ENCODE measurements around the gene KCTD19. TPM values are rescaled to one million over a fixed set of nuclear protein-coding genes. Genes with fewer than 3 reads are reported as not detected.

The KCTD19 gene
- total and polyA plus RNA-seq, 2 donors (not counting 1 experiment from before 2014, with no cell fraction given): 0.52 TPM; not detected in 1

GRCh38 chr16:67298277-67298676 lies 28.3 kb downstream of the KCTD19 start:
- no peaks in the 10 kb centered on the region for H4K20me1 ChIP-seq (ENCODE audit: control insufficient read depth, insufficient read depth, low read length, poor library complexity, severe bottlenecking)
- ATAC-seq (ENCODE audit: low read depth): no peak
- H2AFZ ChIP-seq (ENCODE audit: insufficient read depth, low read depth, low read length, poor library complexity, severe bottlenecking): no peak overlapping the region
- Mint-ChIP-seq H3K4me1 (no peaks in the 10 kb centered on the region), H3K27me3 (no peaks in the 10 kb centered on the region), H3K27ac (no peak overlapping the region), H3K4me3 (no peak overlapping the region), H3K9me3 (ENCODE audit: insufficient read depth) (no peaks in the 10 kb centered on the region)
- H3K4me2 ChIP-seq (replicated peaks; ENCODE audit: low read depth, low read length, poor library complexity, severe bottlenecking): no peak overlapping the region
- CTCF ChIA-PET: interaction anchor here (0.6 kb wide), 1 partner anchor 28 kb away, joined by 3 read pairs; the partner anchor contains the start of genes KCTD19 and LRRC36
- H3K9ac ChIP-seq (ENCODE audit: low read length): no peak overlapping the region
- H3K36me3 ChIP-seq (replicated peaks in 1 of 2; ENCODE audit: control extremely low read depth in 1 of 2, control insufficient read depth in 1 of 2, extremely low read depth in 1 of 2, insufficient read depth in 2 of 2, low read length in 1 of 2): no peaks in the 10 kb centered on the region
- no peaks in the 10 kb centered on the region for H3K9me3 ChIP-seq (ENCODE audit: control extremely low read depth in 1 of 3, control insufficient read depth in 2 of 3, insufficient read depth in 1 of 3, low read length in 2 of 3)
- H3K27me3 ChIP-seq (replicated peaks in 1 of 4; ENCODE audit: control extremely low read depth in 1 of 4, control insufficient read depth in 3 of 4, insufficient read depth in 4 of 4, low read length in 3 of 4): no peaks in the 10 kb centered on the region
- POLR2A ChIA-PET: no interaction called here
- intact Hi-C loops (cut with micrococcal nuclease): no loop called here
- H3K27ac ChIP-seq (ENCODE audit: low read length in 2 of 2): no peak overlapping the region
- DNase-seq: no peak
- H3K4me1 ChIP-seq (ENCODE audit: control insufficient read depth in 2 of 2, insufficient read depth in 2 of 2, low read length in 2 of 2): no peaks in the 10 kb centered on the region
- no peak overlapping the region for H3K4me3 ChIP-seq (ENCODE audit: control extremely low read depth in 1 of 5, extremely low read depth in 1 of 5, insufficient read depth in 1 of 5, low read depth in 2 of 5, low read length in 4 of 5)
- TF ChIP-seq EZH2 (IDR thresholded peaks at IDR 0.05; ENCODE audit: borderline replicate concordance, insufficient read depth, low read depth, low read length, poor library complexity, severe bottlenecking): no peak
- no peak for TF ChIP-seq CTCF (IDR thresholded peaks at IDR 0.05)
- H3K79me2 ChIP-seq (ENCODE audit: control insufficient read depth, insufficient read depth, low read length): no peaks in the 10 kb centered on the region
- 93% methylated on average over 9 of the region's 9 CpGs for WGBS (ENCODE audit: insufficient coverage)

GRCh38 chr16:67296420-67296819 lies 30.1 kb downstream of the KCTD19 start:
- TF ChIP-seq EZH2 (IDR thresholded peaks at IDR 0.05; ENCODE audit: borderline replicate concordance, insufficient read depth, low read depth, low read length, poor library complexity, severe bottlenecking): no peak
- no peak for TF ChIP-seq CTCF (IDR thresholded peaks at IDR 0.05)
- Histone ChIP-seq H3K4me2 (replicated peaks; ENCODE audit: low read depth, low read length, poor library complexity, severe bottlenecking) (no peak overlapping the region), H3K4me3 (ENCODE audit: control extremely low read depth in 1 of 5, extremely low read depth in 1 of 5, insufficient read depth in 1 of 5, low read depth in 2 of 5, low read length in 4 of 5) (no peak overlapping the region), H3K36me3 (replicated peaks in 1 of 2; ENCODE audit: control extremely low read depth in 1 of 2, control insufficient read depth in 1 of 2, extremely low read depth in 1 of 2, insufficient read depth in 2 of 2, low read length in 1 of 2) (no peaks in the 10 kb centered on the region), H3K79me2 (ENCODE audit: control insufficient read depth, insufficient read depth, low read length) (no peaks in the 10 kb centered on the region), H3K4me1 (ENCODE audit: control insufficient read depth in 2 of 2, insufficient read depth in 2 of 2, low read length in 2 of 2) (no peaks in the 10 kb centered on the region), H4K20me1 (ENCODE audit: control insufficient read depth, insufficient read depth, low read length, poor library complexity, severe bottlenecking) (no peaks in the 10 kb centered on the region), H3K9me3 (ENCODE audit: control extremely low read depth in 1 of 3, control insufficient read depth in 2 of 3, insufficient read depth in 1 of 3, low read length in 2 of 3) (no peaks in the 10 kb centered on the region), H2AFZ (ENCODE audit: insufficient read depth, low read depth, low read length, poor library complexity, severe bottlenecking) (no peak overlapping the region), H3K9ac (ENCODE audit: low read length) (no peak overlapping the region), H3K27me3 (replicated peaks in 1 of 4; ENCODE audit: control extremely low read depth in 1 of 4, control insufficient read depth in 3 of 4, insufficient read depth in 4 of 4, low read length in 3 of 4) (no peaks in the 10 kb centered on the region), H3K27ac (ENCODE audit: low read length in 2 of 2) (no peak overlapping the region)
- 80% methylated on average over 1 of the region's 3 CpGs for WGBS (ENCODE audit: insufficient coverage)
- no peaks in the 10 kb centered on the region for H3K4me1 Mint-ChIP-seq
- H3K27ac Mint-ChIP-seq: no peak overlapping the region
- H3K27me3 Mint-ChIP-seq: no peaks in the 10 kb centered on the region
- ATAC-seq (ENCODE audit: low read depth) (no peak), DNase-seq (no peak)
- no peak overlapping the region for H3K4me3 Mint-ChIP-seq
- POLR2A ChIA-PET: no interaction called here
- no peaks in the 10 kb centered on the region for H3K9me3 Mint-ChIP-seq (ENCODE audit: insufficient read depth)
- intact Hi-C loops (cut with micrococcal nuclease): no loop called here
- CTCF ChIA-PET: no interaction called here

All from B cell (primary cell).